ENCODE results near the gene ACACA. TPM values are rescaled to one million over a fixed set of nuclear protein-coding genes. Genes with fewer than 3 reads are reported as not detected.

ACACA gene
- total RNA-seq, 4 donors from 2014 or later: 47.9 to 56.2 (median 51.4) TPM

- 79% methylated on average over 2 of the region's 2 CpGs for WGBS
- TF ChIP-seq POLR2A (IDR thresholded peaks at IDR 0.05): no peak
- no peak for TF ChIP-seq EP300 (IDR thresholded peaks at IDR 0.05)
- TF ChIP-seq POLR2AphosphoS5 (IDR thresholded peaks at IDR 0.05): no peak
- no peak for TF ChIP-seq CTCF (IDR thresholded peaks at IDR 0.05)
- Histone ChIP-seq H3K36me3 (peaks cover 46% of the 10 kb centered on the region), H3K27me3 (no peaks in the 10 kb centered on the region), H3K4me1 (no peaks in the 10 kb centered on the region), H3K4me3 (no peak overlapping the region), H3K27ac (no peak overlapping the region), H3K9me3 (no peaks in the 10 kb centered on the region)
- no peak for DNase-seq (ENCODE audit: low spot score in 2 of 2)
These were observed 309.5 kb downstream of the ACACA start for GRCh38 chr17:37097154-37097553.

GRCh38 chr17:37096071-37096470 is 310.6 kb downstream of the ACACA start:
- no peaks in the 10 kb centered on the region for H3K9me3 ChIP-seq
- no peak for DNase-seq (ENCODE audit: low spot score in 2 of 2)
- no peaks in the 10 kb centered on the region for H3K4me1 ChIP-seq
- H3K27me3 ChIP-seq: no peaks in the 10 kb centered on the region
- 94% methylated on average over 2 of the region's 2 CpGs for WGBS
- H3K27ac ChIP-seq: no peak overlapping the region
- no peak for TF ChIP-seq CTCF (IDR thresholded peaks at IDR 0.05)
- TF ChIP-seq EP300 (IDR thresholded peaks at IDR 0.05): no peak
- no peak for TF ChIP-seq POLR2AphosphoS5 (IDR thresholded peaks at IDR 0.05)
- H3K4me3 ChIP-seq: no peak overlapping the region
- peaks cover 44% of the 10 kb centered on the region for H3K36me3 ChIP-seq

- H3K27ac ChIP-seq: no peak overlapping the region
- no peak for TF ChIP-seq POLR2AphosphoS5 (IDR thresholded peaks at IDR 0.05)
- no peak for TF ChIP-seq EP300 (IDR thresholded peaks at IDR 0.05)
- no peak for TF ChIP-seq POLR2A (IDR thresholded peaks at IDR 0.05)
- TF ChIP-seq CTCF (IDR thresholded peaks at IDR 0.05): no peak
- no peak for DNase-seq (ENCODE audit: low spot score in 2 of 2)
- peaks cover 52% of the 10 kb centered on the region for H3K36me3 ChIP-seq
- H3K4me1 ChIP-seq: no peaks in the 10 kb centered on the region
- H3K27me3 ChIP-seq: no peaks in the 10 kb centered on the region
- H3K9me3 ChIP-seq: no peaks in the 10 kb centered on the region
- 80% methylated on average over 4 of the region's 4 CpGs for WGBS
- no peak overlapping the region for H3K4me3 ChIP-seq
These were observed 312.2 kb downstream of the ACACA start for GRCh38 chr17:37094391-37094790.

- Histone ChIP-seq H3K9me3 (no peaks in the 10 kb centered on the region), H3K4me3 (no peak overlapping the region), H3K27ac (no peak overlapping the region), H3K27me3 (no peaks in the 10 kb centered on the region), H3K36me3 (peaks cover 67% of the 10 kb centered on the region), H3K4me1 (no peaks in the 10 kb centered on the region)
- TF ChIP-seq EP300 (IDR thresholded peaks at IDR 0.05): no peak
- TF ChIP-seq POLR2A (IDR thresholded peaks at IDR 0.05): no peak
- no peak for TF ChIP-seq CTCF (IDR thresholded peaks at IDR 0.05)
- TF ChIP-seq POLR2AphosphoS5 (IDR thresholded peaks at IDR 0.05): no peak
- no peak for DNase-seq (ENCODE audit: low spot score in 2 of 2)
These were observed 313.9 kb downstream of the ACACA start for GRCh38 chr17:37092701-37093100.

GRCh38 chr17:37092071-37092470 is 314.6 kb downstream of the ACACA start:
- Histone ChIP-seq H3K4me1 (no peaks in the 10 kb centered on the region), H3K4me3 (no peak overlapping the region), H3K27me3 (no peaks in the 10 kb centered on the region), H3K27ac (no peak overlapping the region), H3K36me3 (peaks cover 70% of the 10 kb centered on the region), H3K9me3 (no peaks in the 10 kb centered on the region)
- no peak for TF ChIP-seq POLR2A (IDR thresholded peaks at IDR 0.05)
- no peak for TF ChIP-seq POLR2AphosphoS5 (IDR thresholded peaks at IDR 0.05)
- no peak for TF ChIP-seq EP300 (IDR thresholded peaks at IDR 0.05)
- no peak for TF ChIP-seq CTCF (IDR thresholded peaks at IDR 0.05)
- DNase-seq (ENCODE audit: low spot score in 2 of 2): no peak
- 94% methylated on average over 2 of the region's 2 CpGs for WGBS

Measured in suprapubic skin (tissue), 4 donors.